SK-N-MC (cell line): ENCODE data around the gene NMBR.

ENCODE experiments used
- DNase-seq: peaks from one replicate; pipeline ENCODE4 v3.0.0-alpha.2; 2011; ENCODE audit warnings: low read depth, low spot score
- H3K27ac ChIP-seq: fragments of 200-600 bp; sonication (generic); 2 replicates; pipeline ENCODE4 v1.5.1; 2016; ENCODE audit warnings: mixed run types
- H3K36me3 ChIP-seq: fragments of 200-600 bp; sonication (generic); 2 replicates; pipeline ENCODE4 v1.6.1; 2017; ENCODE audit warnings: antibody characterized with exemption, low read length, mixed read lengths; ENCODE audit not compliant: insufficient read depth
- H3K4me3 ChIP-seq: fragments of 200-600 bp; sonication (generic); 2 replicates; pipeline ENCODE4 v1.5.1; 2016
- H3K9ac ChIP-seq: fragments of 200-600 bp; sonication (generic); 2 replicates; pipeline ENCODE4 v1.8.0; 2017; ENCODE audit warnings: mixed run types, mixed read lengths; ENCODE audit not compliant: insufficient read length
- H3K9me3 ChIP-seq: fragments of 200-600 bp; sonication (generic); 2 replicates; pipeline ENCODE4 v1.6.1; 2017; ENCODE audit warnings: low read depth, mild to moderate bottlenecking, antibody characterized with exemption, low read length, moderate library complexity, mixed read lengths
- EZH2 ChIP-seq: fragments of 200-600 bp; sonication (generic); IDR thresholded peaks from one replicate; pipeline ENCODE4 v1.6.1; 2017; ENCODE audit warnings: antibody characterized with exemption
- FOXP2 ChIP-seq: optimal IDR thresholded peaks from 2 replicates; pipeline ENCODE3; 2011; ENCODE audit warnings: mild to moderate bottlenecking, moderate library complexity; ENCODE audit not compliant: insufficient read depth; ENCODE audit errors: extremely low read length, control extremely low read depth
- POLR2AphosphoS5 ChIP-seq: IDR thresholded peaks from 2 replicates; pipeline ENCODE4 v1.6.1; 2012; ENCODE audit warnings: mild to moderate bottlenecking, low read depth, low read length, borderline replicate concordance

The NMBR gene

GRCh38 chr6:142183351-142183750 lies 36.4 kb upstream of the NMBR start:
- no peak for DNase-seq
- no peaks in the 10 kb centered on the region for H3K9me3 ChIP-seq
- H3K36me3 ChIP-seq, result no peaks in the 10 kb centered on the region; the same call in 1 of the 2 replicates
- no peak overlapping the region for H3K4me3 ChIP-seq
- no peak for TF ChIP-seq POLR2AphosphoS5
- no peak for TF ChIP-seq EZH2
- no peak for TF ChIP-seq FOXP2
- no peak overlapping the region for H3K27ac ChIP-seq
- no peak overlapping the region for H3K9ac ChIP-seq

- no peak for DNase-seq
- no peak overlapping the region for H3K27ac ChIP-seq
- no peak for TF ChIP-seq EZH2
- no peak for TF ChIP-seq FOXP2
- TF ChIP-seq POLR2AphosphoS5, result no peak
- no peak overlapping the region for H3K9ac ChIP-seq
- peaks cover 13% of the 10 kb centered on the region for H3K36me3 ChIP-seq
- H3K4me3 ChIP-seq, result no peak overlapping the region
- no peaks in the 10 kb centered on the region for H3K9me3 ChIP-seq
Measured at GRCh38 chr6:142182004-142182403, 35.1 kb upstream of the NMBR start.

DNA sequence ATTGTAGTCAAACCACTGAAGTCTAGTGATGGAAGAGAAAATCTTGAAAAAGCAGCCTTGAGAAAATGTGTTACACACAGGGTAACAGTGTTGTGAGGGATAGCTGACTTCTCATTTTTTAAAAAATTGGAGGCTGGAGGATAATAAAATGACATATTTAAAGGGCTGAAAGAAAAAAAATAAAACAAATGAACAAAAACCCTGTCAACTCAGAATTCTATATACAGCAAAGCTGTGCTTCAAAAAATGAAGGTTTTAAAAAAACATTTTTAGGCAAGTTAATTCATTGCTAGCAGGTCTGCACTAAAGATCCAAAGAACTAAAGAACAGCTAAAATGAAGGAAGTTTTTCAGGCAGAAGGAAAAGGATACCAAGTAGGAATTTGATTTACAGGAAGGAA lies 31.2 kb upstream of the NMBR start:
- H3K4me3 ChIP-seq, result no peak overlapping the region
- no peak for DNase-seq
- H3K36me3 ChIP-seq, result peaks cover 48% of the 10 kb centered on the region
- TF ChIP-seq EZH2 (no peak), POLR2AphosphoS5 (no peak), FOXP2 (no peak)
- no peak overlapping the region for H3K9ac ChIP-seq
- no peaks in the 10 kb centered on the region for H3K9me3 ChIP-seq
- H3K27ac ChIP-seq, result no peak overlapping the region

DNA sequence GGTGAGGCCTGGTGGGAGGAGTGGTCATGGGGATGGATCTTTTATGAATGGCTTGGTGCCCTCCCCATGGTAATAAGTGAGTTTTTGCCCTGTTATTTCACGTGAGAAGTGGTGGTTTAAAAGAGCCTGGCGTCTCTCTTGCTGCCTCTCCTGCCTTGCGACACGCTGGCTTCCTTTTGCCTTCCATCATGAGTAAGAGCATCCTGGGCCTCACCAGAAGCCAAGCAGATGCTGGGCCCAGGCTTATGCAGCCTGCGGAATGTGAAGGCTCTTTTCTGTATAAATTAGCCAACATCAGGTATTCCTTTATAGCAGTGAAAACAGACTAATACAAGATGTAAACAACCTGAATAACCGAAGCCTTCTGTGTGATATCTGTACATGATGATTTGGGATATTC lies 27.8 kb upstream of the NMBR start:
- no peaks in the 10 kb centered on the region for H3K9me3 ChIP-seq
- H3K36me3 ChIP-seq, result peaks cover 81% of the 10 kb centered on the region

GRCh38 chr6:142173980-142174379 lies 27.1 kb upstream of the NMBR start:
- Histone ChIP-seq H3K36me3 (peaks cover 82% of the 10 kb centered on the region), H3K27ac (no peak overlapping the region), H3K9me3 (no peaks in the 10 kb centered on the region), H3K4me3 (no peak overlapping the region), H3K9ac (no peak overlapping the region)
- DNase-seq, result no peak
- TF ChIP-seq FOXP2, result no peak
- TF ChIP-seq POLR2AphosphoS5, result no peak
- TF ChIP-seq EZH2, result no peak

More for the DNA sequence above, 27.8 kb upstream of the NMBR start:
- Histone ChIP-seq H3K27ac (no peak overlapping the region), H3K9ac (no peak overlapping the region), H3K4me3 (no peak overlapping the region)
- no peak for TF ChIP-seq POLR2AphosphoS5
- TF ChIP-seq FOXP2, result no peak
- no peak for TF ChIP-seq EZH2
- no peak for DNase-seq

DNA sequence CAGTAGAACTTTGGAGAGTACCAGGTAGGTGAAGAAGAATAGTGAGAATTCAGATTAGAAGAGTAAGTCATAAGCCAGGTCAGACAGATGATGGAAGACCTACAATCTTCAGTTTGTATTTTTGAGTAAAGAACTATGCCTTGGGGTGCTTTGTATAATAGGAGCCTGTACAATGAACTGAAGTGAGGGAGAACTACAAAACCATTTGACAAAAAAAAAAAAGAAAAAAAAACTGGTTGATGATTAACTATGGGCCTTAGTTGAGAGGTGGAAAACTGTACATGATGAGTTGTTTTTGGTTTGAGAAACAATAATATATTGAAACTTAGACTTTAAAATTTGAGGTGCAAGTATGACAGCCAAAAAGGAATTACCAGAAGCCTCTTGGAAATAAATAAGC lies 25.8 kb upstream of the NMBR start:
- Histone ChIP-seq H3K27ac (no peak overlapping the region), H3K36me3 (peaks cover 84% of the 10 kb centered on the region), H3K4me3 (no peak overlapping the region), H3K9ac (no peak overlapping the region), H3K9me3 (no peaks in the 10 kb centered on the region)
- no peak for TF ChIP-seq POLR2AphosphoS5
- TF ChIP-seq FOXP2, result no peak
- TF ChIP-seq EZH2, result no peak
- DNase-seq, result no peak

GRCh38 chr6:142171351-142171750 lies 24.4 kb upstream of the NMBR start:
- peaks cover 83% of the 10 kb centered on the region for H3K36me3 ChIP-seq

DNA sequence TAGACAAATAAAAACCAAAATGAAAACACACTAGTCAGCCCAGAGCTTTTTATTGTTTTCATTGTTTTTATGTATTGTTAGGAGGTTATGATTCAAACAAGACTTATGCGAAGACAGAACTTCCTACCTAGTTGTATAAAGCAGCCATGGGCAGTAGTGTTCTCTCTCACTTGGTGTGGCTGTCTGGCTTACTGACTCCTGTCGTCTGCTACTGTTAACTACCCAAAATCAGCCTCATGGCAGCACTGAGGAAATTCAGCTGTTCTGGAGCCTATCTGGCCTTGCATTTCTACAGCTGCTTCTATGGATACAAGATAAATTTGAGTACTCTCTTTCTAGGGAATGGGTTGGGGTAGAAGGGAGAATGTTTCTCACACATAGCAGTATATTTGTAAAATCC lies 20.6 kb upstream of the NMBR start:
- Histone ChIP-seq H3K4me3 (no peak overlapping the region), H3K27ac (no peak overlapping the region), H3K9me3 (no peaks in the 10 kb centered on the region), H3K9ac (no peak overlapping the region), H3K36me3 (peaks cover 50% of the 10 kb centered on the region)
- TF ChIP-seq FOXP2 (no peak), EZH2 (no peak), POLR2AphosphoS5 (no peak)
- DNase-seq, result no peak

More at GRCh38 chr6:142171351-142171750, 24.4 kb upstream of the NMBR start:
- TF ChIP-seq EZH2 (no peak), FOXP2 (no peak), POLR2AphosphoS5 (no peak)
- Histone ChIP-seq H3K4me3 (no peak overlapping the region), H3K9ac (no peak overlapping the region), H3K9me3 (no peaks in the 10 kb centered on the region), H3K27ac (no peak overlapping the region)
- DNase-seq, result no peak

GRCh38 chr6:142167071-142167470 lies 20.1 kb upstream of the NMBR start:
- Histone ChIP-seq H3K36me3 (peaks cover 46% of the 10 kb centered on the region), H3K9ac (no peak overlapping the region), H3K9me3 (no peaks in the 10 kb centered on the region), H3K27ac (no peak overlapping the region), H3K4me3 (no peak overlapping the region)
- TF ChIP-seq EZH2, result no peak
- no peak for TF ChIP-seq POLR2AphosphoS5
- TF ChIP-seq FOXP2, result no peak
- no peak for DNase-seq
